D721Med (cell line): ENCODE measurements around the gene ADAP2.
"Not testable (repeated sequence)": the region's sequence is repeated elsewhere in the genome, so short reads cannot be mapped to it uniquely, and the experiment has no call there.

Experiments used
- DNase-seq: peaks from one replicate; pipeline ENCODE4 v3.0.0; 2011; ENCODE audit warnings: low spot score; ENCODE audit not compliant: insufficient read length
- FAIRE-seq: peaks from 2 replicates; lab custom pipeline; 2011; peaks lifted over from hg19 to GRCh38; lab: Jason Lieb, UNC
- TF ChIP-seq, protein P1 (sequence below): IDR thresholded peaks from 2 replicates; pipeline ENCODE4 v1.5.1; 2012; ENCODE audit warnings: mild to moderate bottlenecking, control low read depth; ENCODE audit not compliant: insufficient read depth; ENCODE audit errors: missing control alignments

Gene ADAP2

GRCh38 chr17:30975042-30975820, 53.5 kb downstream of the ADAP2 start:
- no peak for FAIRE-seq
- DNase-seq: no peak
- TF ChIP-seq, protein P1, sequence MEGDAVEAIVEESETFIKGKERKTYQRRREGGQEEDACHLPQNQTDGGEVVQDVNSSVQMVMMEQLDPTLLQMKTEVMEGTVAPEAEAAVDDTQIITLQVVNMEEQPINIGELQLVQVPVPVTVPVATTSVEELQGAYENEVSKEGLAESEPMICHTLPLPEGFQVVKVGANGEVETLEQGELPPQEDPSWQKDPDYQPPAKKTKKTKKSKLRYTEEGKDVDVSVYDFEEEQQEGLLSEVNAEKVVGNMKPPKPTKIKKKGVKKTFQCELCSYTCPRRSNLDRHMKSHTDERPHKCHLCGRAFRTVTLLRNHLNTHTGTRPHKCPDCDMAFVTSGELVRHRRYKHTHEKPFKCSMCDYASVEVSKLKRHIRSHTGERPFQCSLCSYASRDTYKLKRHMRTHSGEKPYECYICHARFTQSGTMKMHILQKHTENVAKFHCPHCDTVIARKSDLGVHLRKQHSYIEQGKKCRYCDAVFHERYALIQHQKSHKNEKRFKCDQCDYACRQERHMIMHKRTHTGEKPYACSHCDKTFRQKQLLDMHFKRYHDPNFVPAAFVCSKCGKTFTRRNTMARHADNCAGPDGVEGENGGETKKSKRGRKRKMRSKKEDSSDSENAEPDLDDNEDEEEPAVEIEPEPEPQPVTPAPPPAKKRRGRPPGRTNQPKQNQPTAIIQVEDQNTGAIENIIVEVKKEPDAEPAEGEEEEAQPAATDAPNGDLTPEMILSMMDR: no peak

- not testable (repeated sequence) for FAIRE-seq, DNase-seq
These were observed 58.2 kb downstream of the ADAP2 start for GRCh38 chr17:30979919-30980318.

DNA sequence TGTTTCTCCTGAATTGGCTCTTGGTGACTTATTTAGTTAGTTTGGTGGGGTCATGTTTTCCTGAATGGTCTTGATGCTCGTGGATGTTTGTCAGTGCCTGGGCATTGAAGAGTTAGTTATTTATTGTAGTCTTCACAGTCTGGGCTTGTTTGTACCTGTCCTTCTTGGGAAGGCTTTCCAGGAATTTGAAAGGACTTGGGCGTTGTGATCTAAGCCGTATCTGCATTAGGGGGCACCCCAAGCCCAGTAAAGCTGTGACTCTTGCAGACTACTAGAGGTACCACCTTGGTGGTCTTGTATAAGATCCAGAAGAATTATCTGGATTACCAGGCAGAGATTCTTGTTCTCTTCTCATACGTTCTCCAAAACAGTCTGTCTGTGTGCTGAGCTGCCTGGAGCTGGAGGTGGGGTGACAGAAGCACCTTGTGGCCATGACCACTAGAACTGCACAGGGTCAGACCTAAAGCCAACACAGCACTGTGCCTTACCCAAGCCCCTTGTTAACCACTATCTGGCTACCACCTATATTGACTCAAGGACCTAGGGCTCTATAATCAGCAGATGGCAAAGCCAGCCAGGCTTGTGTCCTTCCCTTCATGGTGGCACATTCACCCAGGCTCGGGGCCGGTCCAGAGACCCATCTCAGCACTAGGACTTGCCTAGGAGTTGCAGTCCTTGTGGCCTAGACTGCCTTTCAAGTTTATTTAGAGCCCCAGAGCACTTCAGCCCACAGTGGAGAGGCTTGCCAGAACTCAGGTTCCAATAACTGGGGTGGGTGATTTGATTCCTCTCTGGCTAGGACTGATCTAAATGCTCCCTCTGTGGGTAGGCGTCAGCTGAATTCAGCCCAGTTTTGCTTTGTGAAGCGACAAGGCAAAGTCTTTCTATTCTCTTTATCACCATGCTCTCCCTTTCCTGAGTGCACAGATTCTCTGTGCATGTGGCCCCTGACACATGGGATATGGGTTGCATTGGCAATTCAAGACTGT, 60.1 kb downstream of the ADAP2 start:
- no peak for DNase-seq
- TF ChIP-seq, protein P1: no peak
- no peak for FAIRE-seq

- TF ChIP-seq, protein P1: no peak
- no peak for DNase-seq
- no peak for FAIRE-seq
These were observed 61.1 kb downstream of the ADAP2 start for GRCh38 chr17:30982855-30983254.

- no peak for DNase-seq
- no peak for FAIRE-seq
- TF ChIP-seq, protein P1: no peak
These were observed 68.7 kb downstream of the ADAP2 start for GRCh38 chr17:30990458-30990857.

DNA sequence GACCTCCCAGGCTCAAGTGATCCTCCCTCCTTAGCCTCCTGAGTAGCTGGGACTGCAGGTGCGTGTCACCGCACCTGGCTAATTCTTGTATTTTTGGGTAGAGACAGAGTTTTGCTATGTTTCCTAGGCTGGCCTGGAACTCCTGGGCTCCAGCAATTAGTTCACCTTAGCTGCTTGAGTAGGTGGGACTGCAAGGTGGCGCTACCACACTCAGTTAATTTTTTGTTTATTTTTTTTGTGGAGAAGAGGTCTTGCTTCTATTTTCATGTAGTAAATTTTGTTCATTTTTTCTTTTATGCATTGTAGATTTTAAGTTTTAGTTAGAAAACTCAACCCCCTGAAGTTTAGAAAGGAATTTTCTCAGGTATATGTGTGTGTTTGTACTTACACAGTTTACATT, 70.8 kb downstream of the ADAP2 start:
- no peak for DNase-seq
- TF ChIP-seq, protein P1: no peak
- no peak for FAIRE-seq

- DNase-seq (no peak), FAIRE-seq (no peak)
These were observed 73.6 kb downstream of the ADAP2 start for GRCh38 chr17:30995347-30995746.

More at GRCh38 chr17:30995347-30995746, 73.6 kb downstream of the ADAP2 start:
- TF ChIP-seq, protein P1: no peak
